NB4 (cell line): Measurements from ENCODE around the gene ARHGDIB.

Experiments
- DNase-seq: peaks from one replicate; pipeline ENCODE4 v3.0.0; 2010; ENCODE audit warnings: low read depth
- H3K4me3 ChIP-seq: one replicate; pipeline ENCODE4 v1.5.1; 2011; ENCODE audit warnings: mild to moderate bottlenecking, low read depth, low read length, moderate library complexity
- MYC ChIP-seq: IDR thresholded peaks from 2 replicates; pipeline ENCODE4 v1.6.1; 2011; ENCODE audit warnings: low read depth, low read length
- POLR2A ChIP-seq: IDR thresholded peaks from 2 replicates; pipeline ENCODE4 v1.6.1; 2011; ENCODE audit warnings: mild to moderate bottlenecking; ENCODE audit not compliant: insufficient read length; ENCODE audit errors: extremely low read depth
- TF ChIP-seq, protein P1 (sequence below): IDR thresholded peaks from one replicate; pipeline ENCODE4 v1.5.1; 2012; ENCODE audit warnings: low read depth, low read length
- TF ChIP-seq, protein P2 (sequence below): IDR thresholded peaks from 2 replicates; pipeline ENCODE4 v1.6.1; 2011; ENCODE audit warnings: low read depth, low read length

The ARHGDIB gene

DNA sequence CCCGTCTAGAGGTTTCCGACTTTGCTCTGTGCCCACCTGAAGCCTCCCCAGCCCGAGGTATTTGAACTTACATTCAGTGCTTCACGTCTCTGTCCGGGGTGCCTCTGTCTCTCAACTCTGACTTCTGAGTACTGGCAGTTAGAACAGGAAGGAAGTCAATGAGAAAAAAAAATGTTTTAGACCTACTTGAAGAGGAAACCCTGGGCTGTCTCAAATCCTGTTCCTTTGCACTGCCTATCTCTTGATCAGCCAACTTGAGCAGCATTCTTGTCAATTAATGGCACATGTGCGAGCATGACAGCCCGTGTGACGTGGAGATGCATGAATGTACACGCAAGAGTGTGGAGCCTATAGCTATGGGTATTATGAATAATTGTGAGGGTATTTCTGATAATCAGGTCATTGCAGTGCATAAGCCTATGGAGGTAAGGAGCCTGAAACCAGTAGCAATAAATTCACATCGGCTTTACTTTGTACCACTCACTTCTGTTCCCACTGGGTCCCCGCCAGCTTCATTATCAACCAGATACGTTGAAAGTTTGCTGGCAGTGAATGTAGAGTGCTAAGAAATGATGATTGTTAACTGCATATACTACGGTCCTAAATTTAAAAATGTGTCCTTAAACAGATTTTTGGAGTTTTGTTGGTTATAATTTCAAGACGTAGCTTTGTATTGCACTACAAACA is at the start of gene ARHGDIB:
ARHGDIB (minus strand) TSS at position 136 of the 687 bp plus-strand sequence. CDS start 10,889 bp downstream, outside the sequence.
- DNase-seq: peak; percentile 95
- TF ChIP-seq, protein P1, sequence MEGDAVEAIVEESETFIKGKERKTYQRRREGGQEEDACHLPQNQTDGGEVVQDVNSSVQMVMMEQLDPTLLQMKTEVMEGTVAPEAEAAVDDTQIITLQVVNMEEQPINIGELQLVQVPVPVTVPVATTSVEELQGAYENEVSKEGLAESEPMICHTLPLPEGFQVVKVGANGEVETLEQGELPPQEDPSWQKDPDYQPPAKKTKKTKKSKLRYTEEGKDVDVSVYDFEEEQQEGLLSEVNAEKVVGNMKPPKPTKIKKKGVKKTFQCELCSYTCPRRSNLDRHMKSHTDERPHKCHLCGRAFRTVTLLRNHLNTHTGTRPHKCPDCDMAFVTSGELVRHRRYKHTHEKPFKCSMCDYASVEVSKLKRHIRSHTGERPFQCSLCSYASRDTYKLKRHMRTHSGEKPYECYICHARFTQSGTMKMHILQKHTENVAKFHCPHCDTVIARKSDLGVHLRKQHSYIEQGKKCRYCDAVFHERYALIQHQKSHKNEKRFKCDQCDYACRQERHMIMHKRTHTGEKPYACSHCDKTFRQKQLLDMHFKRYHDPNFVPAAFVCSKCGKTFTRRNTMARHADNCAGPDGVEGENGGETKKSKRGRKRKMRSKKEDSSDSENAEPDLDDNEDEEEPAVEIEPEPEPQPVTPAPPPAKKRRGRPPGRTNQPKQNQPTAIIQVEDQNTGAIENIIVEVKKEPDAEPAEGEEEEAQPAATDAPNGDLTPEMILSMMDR: no peak
- TF ChIP-seq, protein P2, sequence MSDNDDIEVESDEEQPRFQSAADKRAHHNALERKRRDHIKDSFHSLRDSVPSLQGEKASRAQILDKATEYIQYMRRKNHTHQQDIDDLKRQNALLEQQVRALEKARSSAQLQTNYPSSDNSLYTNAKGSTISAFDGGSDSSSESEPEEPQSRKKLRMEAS: peak; percentile 96
- TF ChIP-seq MYC (peak; percentile 92), POLR2A (peak; percentile 72)
- peak within 1 kb of the TSS; percentile 98 for H3K4me3 ChIP-seq

DNA sequence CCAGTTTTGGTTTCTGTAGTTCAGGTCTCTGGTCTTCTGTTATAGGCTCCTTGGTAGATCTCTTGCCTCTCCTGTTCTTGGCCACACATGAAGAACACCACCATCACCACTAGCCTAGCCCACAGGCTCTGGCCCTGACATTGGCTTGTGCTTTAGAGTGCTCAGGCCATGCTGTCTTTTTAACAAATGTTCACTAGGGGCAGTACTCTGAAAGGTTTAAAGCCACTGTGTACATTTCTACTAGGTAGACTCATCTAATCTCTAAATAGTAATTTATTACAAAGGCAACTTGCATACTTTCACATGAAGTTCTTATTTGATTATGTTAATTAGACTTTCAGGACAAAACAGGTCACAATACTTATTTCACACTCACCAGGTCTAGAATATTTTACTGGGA is 49.8 kb upstream of the ARHGDIB start:
- DNase-seq: peak; percentile 7
- no peak for TF ChIP-seq POLR2A
- TF ChIP-seq, protein P2: no peak
- TF ChIP-seq, protein P1: no peak
- TF ChIP-seq MYC: no peak
- H3K4me3 ChIP-seq: no peak overlapping the region

DNA sequence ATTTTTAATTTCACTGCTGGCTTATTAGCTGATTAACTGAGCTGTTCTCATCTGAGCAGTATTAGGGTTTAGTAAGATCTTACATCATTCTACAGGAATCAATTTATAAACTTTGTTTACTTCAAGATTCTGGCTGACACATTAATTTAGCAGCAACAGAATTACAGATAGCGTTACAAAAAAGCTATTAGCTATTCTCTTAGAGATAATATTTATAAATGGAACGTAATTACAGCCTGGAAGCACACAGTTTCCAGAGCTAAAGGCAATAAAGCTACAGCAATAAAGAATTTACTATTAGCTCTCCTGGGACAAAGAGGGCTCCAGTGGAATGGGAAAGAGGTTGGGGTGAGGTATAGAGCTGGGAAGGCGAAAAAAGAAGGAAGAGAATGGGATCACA is 46.1 kb upstream of the ARHGDIB start:
- DNase-seq: no peak
- TF ChIP-seq, protein P2: no peak
- TF ChIP-seq, protein P1: no peak
- TF ChIP-seq MYC: no peak
- no peak overlapping the region for H3K4me3 ChIP-seq

DNA sequence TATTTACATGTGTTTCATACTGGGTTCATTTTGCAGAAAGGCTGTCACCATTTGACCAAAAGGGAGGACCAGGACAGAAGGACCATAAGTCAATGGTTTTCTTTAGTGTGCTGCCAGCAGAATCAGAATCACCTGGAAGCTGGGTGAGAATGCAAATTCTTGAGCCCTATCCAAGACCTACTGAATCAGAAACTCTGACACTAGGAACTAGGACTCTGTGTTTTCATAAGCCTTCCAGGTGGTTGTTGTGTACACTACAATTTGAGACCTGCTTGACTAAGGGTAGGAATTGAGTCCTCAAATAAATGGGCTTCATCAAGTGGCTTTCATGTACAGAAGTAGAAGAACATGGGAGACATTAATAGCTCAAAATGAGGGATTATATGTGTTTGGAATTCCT is 43.7 kb upstream of the ARHGDIB start:
- TF ChIP-seq, protein P1: no peak
- TF ChIP-seq MYC (no peak), POLR2A (no peak)
- TF ChIP-seq, protein P2: no peak
- no peak for DNase-seq
- H3K4me3 ChIP-seq: no peak overlapping the region

DNA sequence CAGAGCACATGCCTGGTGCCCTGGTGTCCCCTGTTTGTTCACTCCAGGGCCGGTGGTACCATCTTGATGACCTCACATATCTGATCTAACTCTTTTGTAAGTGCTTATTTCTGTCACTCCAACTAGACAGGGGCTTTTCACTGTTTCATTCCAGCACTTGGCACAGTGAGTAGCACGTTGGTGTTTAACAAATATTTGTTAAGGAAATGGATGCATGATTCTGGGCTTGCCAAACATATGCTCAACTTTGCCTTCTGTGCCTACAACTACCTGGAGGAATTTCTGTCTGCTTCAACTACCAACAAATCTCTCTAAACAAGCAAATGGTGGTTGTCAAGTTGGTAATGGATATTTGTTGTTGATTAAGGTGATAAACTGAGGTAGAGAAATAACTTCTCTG is 43.0 kb upstream of the ARHGDIB start:
- no peak overlapping the region for H3K4me3 ChIP-seq
- TF ChIP-seq, protein P2: no peak
- TF ChIP-seq MYC: no peak
- TF ChIP-seq POLR2A: no peak
- TF ChIP-seq, protein P1: no peak

More for the DNA sequence above, 43.0 kb upstream of the ARHGDIB start:
- no peak for DNase-seq
